K562 (cell line): ENCODE measurements around the gene IMP4. TPM values are rescaled to one million over a fixed set of nuclear protein-coding genes. Genes with fewer than 3 reads are reported as not detected.
A peak's percentile ranks its signal among the peaks of the same experiment; 100 is the strongest.

ENCODE experiments used
- BCOR ChIP-seq: fragments of 450-650 bp; IDR thresholded peaks from 2 replicates; pipeline ENCODE4 v1.6.1; 2016
- CBX1 ChIP-seq: sonication (generic); IDR thresholded peaks from 2 replicates; pipeline ENCODE4 v1.6.1; 2016; ENCODE audit warnings: antibody characterized with exemption, low read depth, mild to moderate bottlenecking
- CHD2 ChIP-seq: IDR thresholded peaks from 2 replicates; pipeline ENCODE4 v1.6.1; 2011; ENCODE audit warnings: low read depth, low read length
- ETV5 ChIP-seq: sonication (generic); formaldehyde crosslinking; IDR thresholded peaks from 2 replicates; pipeline ENCODE4 v1.4.0; 2020; ENCODE audit warnings: low read depth, mild to moderate bottlenecking, missing genetic modification reagents
- HDAC6 ChIP-seq: IDR thresholded peaks from 2 replicates; pipeline ENCODE4 v1.6.1; 2012; ENCODE audit warnings: low read depth, mild to moderate bottlenecking, control low read depth, inconsistent platforms, low read length, moderate library complexity
- MGA ChIP-seq: fragments of 450-650 bp; IDR thresholded peaks from 2 replicates; pipeline ENCODE4 v1.6.1; 2016; ENCODE audit warnings: mild to moderate bottlenecking, moderate library complexity
- MYC ChIP-seq, 2 experiments: fragments of 250-450 bp in 1 of 2; sonication (Bioruptor Pico) in 1 of 2; IDR thresholded peaks; 2 replicates each; pipeline versions ENCODE4 v1.5.1 to v1.6.1; 2012 to 2021; ENCODE audit warnings: low read depth in 2 of 2, borderline replicate concordance in 1 of 2, improper control_type of control experiment in 1 of 2, low read length in 1 of 2, mild to moderate bottlenecking in 1 of 2, moderate library complexity in 1 of 2
- NBN ChIP-seq: fragments of 450-650 bp; IDR thresholded peaks from 2 replicates; pipeline ENCODE4 v1.6.1; 2016; ENCODE audit warnings: low read depth, mild to moderate bottlenecking
- NCOR1 ChIP-seq: fragments of 450-650 bp; IDR thresholded peaks from 2 replicates; pipeline ENCODE4 v1.6.1; 2016; ENCODE audit warnings: mild to moderate bottlenecking, moderate library complexity
- PHTF2 ChIP-seq: fragments of 250-450 bp; sonication (Bioruptor Pico); IDR thresholded peaks from 2 replicates; pipeline ENCODE4 v1.5.0; 2021; ENCODE audit warnings: mild to moderate bottlenecking
- RBM25 ChIP-seq: fragments of 200-400 bp; formaldehyde crosslinking; IDR thresholded peaks from 2 replicates; pipeline ENCODE4 v1.6.1; 2018; ENCODE audit warnings: low read length, low read depth, moderate library complexity; ENCODE audit not compliant: severe bottlenecking
- ZFX ChIP-seq: sonication (generic); formaldehyde crosslinking; IDR thresholded peaks from 2 replicates; pipeline ENCODE4 v1.8.0; 2022; ENCODE audit warnings: mild to moderate bottlenecking, missing genetic modification reagents, moderate library complexity
- ZHX1 ChIP-seq: fragments of 150-350 bp; conservative IDR thresholded peaks from 2 replicates; pipeline ENCODE4 v1.6.1; 2014; ENCODE audit warnings: low read length
- polyA plus RNA-seq, 8 experiments: library from polyadenylated mRNA; depleted of rRNA in 4 of 8; stranded (reverse) in 5 of 8; unstranded in 3 of 8; fragments of >200 nt; fragmentation: Nextera tagmentation in 2 of 8; fragmentation: Illumina TruSeq in 1 of 8; extraction: Ambion mirVana in 2 of 8; extraction: Trizol in 1 of 8; gene quantifications; 2 replicates each; pipeline versions ENCODE4 v1.2.1 to v1.2.3, GENCODE V29; 2011 to 2014; ENCODE audit warnings: inconsistent platforms in 1 of 8, missing spikeins in 1 of 8
- total RNA-seq, 7 experiments: library from RNA; depleted of rRNA in 6 of 7; stranded (reverse); fragments of >200 nt in 6 of 7; fragmentation: Illumina TruSeq in 2 of 7; extraction: Trizol in 2 of 7; gene quantifications; 2 replicates each; pipeline versions ENCODE4 v1.2.1 to v1.2.3, GENCODE V29; 2011 to 2021; ENCODE audit warnings: low replicate concordance in 1 of 7

Gene IMP4
- total and polyA plus RNA-seq, 9 of the 15 experiments (the other 6 are each of a cell fraction or from before 2014, with no cell fraction given) = 35.4 to 209 (median 100.0) TPM

GRCh38 chr2:130336877-130337734, 5.6 kb upstream of the IMP4 start (continued):
- TF ChIP-seq MGA (peak; percentile 86), RBM25 (no peak), CBX1 (no peak), MYC (IDR thresholded peaks at IDR 0.05; ENCODE audit: low read depth, low read length) (peak; percentile 20; the same call in 1 of the 2 replicates), MYC (CRISPR knock-in tag; IDR thresholded peaks at IDR 0.05; ENCODE audit: borderline replicate concordance, low read depth) (no peak; the same call in 1 of the 2 replicates), ETV5 (0 out of 2 replicates have a peak, but pooled peaks have one; percentile 46), NCOR1 (no peak), HDAC6 (0 out of 2 replicates have a peak, but pooled peaks have one; percentile 71), ZFX (CRISPR knock-in tag) (peak; percentile 35), ZHX1 (0 out of 2 replicates have a peak, but pooled peaks have one; percentile 53), NBN (peak; percentile 87; the same call in 1 of the 2 replicates), BCOR (peak; percentile 29; the same call in 1 of the 2 replicates), CHD2 (peak; percentile 44; the same call in 1 of the 2 replicates), PHTF2 (no peak)
